Natural killer cell (primary cell): ENCODE data around the gene ECI2. TPM values are rescaled to one million over a fixed set of nuclear protein-coding genes. Genes with fewer than 3 reads are reported as not detected.

Experiments
- ATAC-seq, 3 donors: fragments of 150-1000 bp in 2 of 3; fragments of 200-7000 bp in 1 of 3; cut with Tn5 transposase; 1 replicate in 1 of 3; 2 replicates in 2 of 3; pipeline ENCODE4 v1.10.0; 2021; ENCODE audit warnings: mild to moderate bottlenecking in 2 of 3, moderate library complexity in 2 of 3
- DNase-seq, 2 donors: peaks; one replicate each; pipeline versions ENCODE4 v3.0.0 to v3.0.0-alpha.2; 2013 to 2021; ENCODE audit warnings: mixed read lengths in 1 of 2
- H3K27ac ChIP-seq: one replicate; pipeline ENCODE4 v1.5.1; 2013; ENCODE audit warnings: mild to moderate bottlenecking, low read length
- H3K27me3 ChIP-seq: one replicate; pipeline ENCODE4 v1.6.1; 2013; ENCODE audit warnings: low read length; ENCODE audit not compliant: control insufficient read depth, insufficient read depth
- H3K36me3 ChIP-seq: one replicate; pipeline ENCODE4 v1.6.1; 2013; ENCODE audit warnings: low read length; ENCODE audit not compliant: control insufficient read depth, insufficient read depth
- H3K4me1 ChIP-seq: one replicate; pipeline ENCODE4 v1.6.1; 2013; ENCODE audit warnings: low read length; ENCODE audit not compliant: control insufficient read depth, insufficient read depth
- H3K4me3 ChIP-seq: one replicate; pipeline ENCODE4 v1.5.1; 2013; ENCODE audit warnings: low read length
- H3K9me3 ChIP-seq: one replicate; pipeline ENCODE4 v1.6.1; 2013; ENCODE audit warnings: low read length; ENCODE audit not compliant: control insufficient read depth, insufficient read depth
- H3K27ac Mint-ChIP-seq, 2 donors: one replicate each; pipeline ENCODE4 v1.8.0; 2022; ENCODE audit warnings: mild to moderate bottlenecking in 2 of 2, mixed read lengths in 2 of 2, moderate library complexity in 1 of 2
- H3K27me3 Mint-ChIP-seq, 2 donors: one replicate each; pipeline ENCODE4 v1.8.0; 2022; ENCODE audit warnings: low read depth in 2 of 2, mixed read lengths in 2 of 2
- H3K36me3 Mint-ChIP-seq: one replicate; pipeline ENCODE4 v1.8.0; 2022; ENCODE audit warnings: mixed read lengths
- H3K4me1 Mint-ChIP-seq, 2 donors: one replicate each; pipeline ENCODE4 v1.8.0; 2022; ENCODE audit warnings: mixed read lengths in 2 of 2
- H3K4me3 Mint-ChIP-seq: one replicate; pipeline ENCODE4 v1.8.0; 2022; ENCODE audit warnings: mild to moderate bottlenecking, moderate library complexity, mixed read lengths
- H3K9me3 Mint-ChIP-seq, 2 donors: one replicate each; pipeline ENCODE4 v1.8.0; 2022; ENCODE audit warnings: mixed read lengths in 2 of 2
- CTCF ChIP-seq: fragments of 200-600 bp; IDR thresholded peaks from one replicate; pipeline ENCODE4 v1.8.0; 2022; ENCODE audit warnings: antibody characterized with exemption
- WGBS: methylation state at CpG from one replicate; pipeline ENCODE4 v1.1.7; 2013; ENCODE audit warnings: missing lambda C conversion rate; ENCODE audit not compliant: insufficient coverage; 5-methylcytosine and 5-hydroxymethylcytosine counted together
- intact Hi-C: fragments of 100-400 bp; cut with micrococcal nuclease; formaldehyde crosslinking; loops from one replicate; pipeline ENCODE4 v1.14.2; 2022
- total RNA-seq, 4 donors: library from RNA; stranded (reverse); fragments of 120-200 nt in 1 of 4; gene quantifications; one replicate each; pipeline versions ENCODE4 v1.2.3 to v1.2.4, GENCODE V29; 2013 to 2022

ECI2 gene
- total RNA-seq, 3 donors from 2014 or later (not counting 1 experiment from before 2014, with no cell fraction given): 17.2 to 21.6 (median 19.6) TPM

- no peak overlapping the region for H3K27ac ChIP-seq
- peaks cover 6% of the 10 kb centered on the region for H3K4me1 ChIP-seq
- H3K27me3 ChIP-seq: no peaks in the 10 kb centered on the region
- H3K36me3 ChIP-seq: peaks cover 39% of the 10 kb centered on the region
- no peaks in the 10 kb centered on the region for H3K9me3 Mint-ChIP-seq
- ATAC-seq: no peak
- no peaks in the 10 kb centered on the region for H3K27me3 Mint-ChIP-seq
- no peak for DNase-seq
- H3K4me3 Mint-ChIP-seq: no peak overlapping the region
- TF ChIP-seq CTCF: no peak
- H3K9me3 ChIP-seq: no peaks in the 10 kb centered on the region
- H3K36me3 Mint-ChIP-seq: peaks cover 13% of the 10 kb centered on the region
- intact Hi-C loops: loop anchor here (10.0 kb wide), 1 partner anchor 644 kb away; the partner anchor contains the start of gene CDYL
- WGBS: 97% methylated on average over 5 of the region's 5 CpGs
- H3K27ac Mint-ChIP-seq: no peak overlapping the region
- peaks cover 11 to 18% of the 10 kb centered on the region in 2 donors for H3K4me1 Mint-ChIP-seq
- H3K4me3 ChIP-seq: no peak overlapping the region
These were observed 4.9 kb downstream of the ECI2 start for GRCh38 chr6:4130357-4130987.

GRCh38 chr6:4129446-4129845, 5.9 kb downstream of the ECI2 start:
- Mint-ChIP-seq H3K4me3 (no peak overlapping the region), H3K36me3 (peaks cover 13% of the 10 kb centered on the region), H3K27ac (no peak overlapping the region), H3K4me1 (peaks cover 11 to 12% of the 10 kb centered on the region in 2 donors), H3K9me3 (no peaks in the 10 kb centered on the region), H3K27me3 (no peaks in the 10 kb centered on the region)
- no peaks in the 10 kb centered on the region for H3K27me3 ChIP-seq
- ATAC-seq: no peak
- H3K36me3 ChIP-seq: peaks cover 48% of the 10 kb centered on the region
- TF ChIP-seq CTCF: no peak
- H3K4me3 ChIP-seq: no peak overlapping the region
- intact Hi-C loops: no loop called here
- no peak for DNase-seq
- no peak overlapping the region for H3K27ac ChIP-seq
- no peaks in the 10 kb centered on the region for H3K9me3 ChIP-seq
- H3K4me1 ChIP-seq: peaks cover 6% of the 10 kb centered on the region

- DNase-seq: no peak
- Mint-ChIP-seq H3K4me1 (peaks cover 4 to 5% of the 10 kb centered on the region in 2 donors), H3K27ac (no peak overlapping the region), H3K27me3 (no peaks in the 10 kb centered on the region), H3K36me3 (peaks cover 13% of the 10 kb centered on the region), H3K4me3 (no peak overlapping the region), H3K9me3 (no peaks in the 10 kb centered on the region)
- no peaks in the 10 kb centered on the region for H3K4me1 ChIP-seq
- 96% methylated on average over 4 of the region's 6 CpGs for WGBS
- no peaks in the 10 kb centered on the region for H3K9me3 ChIP-seq
- no peaks in the 10 kb centered on the region for H3K27me3 ChIP-seq
- H3K36me3 ChIP-seq: peaks cover 50% of the 10 kb centered on the region
- ATAC-seq: no peak
- H3K4me3 ChIP-seq: no peak overlapping the region
- intact Hi-C loops: no loop called here
- no peak for TF ChIP-seq CTCF
- no peak overlapping the region for H3K27ac ChIP-seq
These were observed 6.6 kb downstream of the ECI2 start for GRCh38 chr6:4128748-4129147.

GRCh38 chr6:4128072-4128471, 7.3 kb downstream of the ECI2 start:
- no peak overlapping the region for H3K4me3 Mint-ChIP-seq
- Histone ChIP-seq H3K27ac (no peak overlapping the region), H3K4me3 (no peak overlapping the region), H3K9me3 (no peaks in the 10 kb centered on the region), H3K27me3 (no peaks in the 10 kb centered on the region), H3K4me1 (no peaks in the 10 kb centered on the region), H3K36me3 (peaks cover 52% of the 10 kb centered on the region)
- ATAC-seq (no peak), DNase-seq (no peak)
- intact Hi-C loops: no loop called here
- no peaks in the 10 kb centered on the region for H3K9me3 Mint-ChIP-seq
- TF ChIP-seq CTCF: no peak
- 68% methylated on average over 1 of the region's 1 CpG for WGBS
- peaks cover 13% of the 10 kb centered on the region for H3K36me3 Mint-ChIP-seq
- H3K27me3 Mint-ChIP-seq: no peaks in the 10 kb centered on the region
- H3K4me1 Mint-ChIP-seq: no peaks in the 10 kb centered on the region
- no peak overlapping the region for H3K27ac Mint-ChIP-seq
